ENCODE data around the gene ABI2. TPM values are rescaled to one million over a fixed set of nuclear protein-coding genes. Genes with fewer than 3 reads are reported as not detected.

Gene ABI2
- total RNA-seq, 1 donor from 2014 or later: 26.7 TPM

DNA sequence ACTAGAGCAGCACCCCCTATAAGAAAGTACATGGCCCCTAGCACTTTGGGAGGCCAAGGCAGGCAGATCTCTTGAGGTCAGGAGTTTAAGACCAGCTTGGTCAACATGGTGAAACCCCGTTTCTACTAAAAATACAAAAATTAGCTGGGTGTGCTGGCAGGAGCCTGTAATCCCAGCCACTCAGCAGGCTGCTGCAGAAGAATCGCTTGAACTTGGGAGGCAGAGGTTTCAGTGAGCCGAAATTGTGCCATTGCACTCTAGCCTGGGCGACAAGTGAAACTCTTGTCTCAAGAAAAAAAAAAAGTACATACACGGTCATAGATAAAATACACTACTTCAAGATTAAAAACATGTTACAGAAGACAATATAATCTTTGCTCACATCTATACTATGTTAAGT lies 143.1 kb downstream of the ABI2 start:
- DNase-seq (ENCODE audit: low read depth in 2 of 2): no peak

- DNase-seq (ENCODE audit: low read depth in 2 of 2): no peak
Observed at GRCh38 chr2:203476881-203477280, 148.7 kb downstream of the ABI2 start.

DNA sequence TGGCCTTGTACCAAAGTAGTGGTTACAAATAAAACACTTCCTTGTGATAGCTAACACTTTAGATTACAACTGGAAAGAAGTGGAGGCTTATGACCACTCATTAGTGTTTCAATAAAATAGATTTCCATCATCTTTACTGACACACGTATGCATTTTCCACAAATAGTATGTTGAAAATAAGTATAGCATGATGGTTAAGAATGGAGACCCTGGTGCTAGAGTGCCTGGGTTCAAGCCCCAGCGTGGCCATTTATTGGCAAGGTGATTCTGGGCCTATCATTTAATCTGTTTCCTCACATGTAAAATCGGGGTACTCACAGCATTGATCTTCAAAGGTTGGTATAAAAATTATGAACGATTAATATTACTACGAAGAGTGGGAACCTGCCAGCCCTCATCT lies 152.4 kb downstream of the ABI2 start:
- no peak for DNase-seq (ENCODE audit: low read depth in 2 of 2)

DNA sequence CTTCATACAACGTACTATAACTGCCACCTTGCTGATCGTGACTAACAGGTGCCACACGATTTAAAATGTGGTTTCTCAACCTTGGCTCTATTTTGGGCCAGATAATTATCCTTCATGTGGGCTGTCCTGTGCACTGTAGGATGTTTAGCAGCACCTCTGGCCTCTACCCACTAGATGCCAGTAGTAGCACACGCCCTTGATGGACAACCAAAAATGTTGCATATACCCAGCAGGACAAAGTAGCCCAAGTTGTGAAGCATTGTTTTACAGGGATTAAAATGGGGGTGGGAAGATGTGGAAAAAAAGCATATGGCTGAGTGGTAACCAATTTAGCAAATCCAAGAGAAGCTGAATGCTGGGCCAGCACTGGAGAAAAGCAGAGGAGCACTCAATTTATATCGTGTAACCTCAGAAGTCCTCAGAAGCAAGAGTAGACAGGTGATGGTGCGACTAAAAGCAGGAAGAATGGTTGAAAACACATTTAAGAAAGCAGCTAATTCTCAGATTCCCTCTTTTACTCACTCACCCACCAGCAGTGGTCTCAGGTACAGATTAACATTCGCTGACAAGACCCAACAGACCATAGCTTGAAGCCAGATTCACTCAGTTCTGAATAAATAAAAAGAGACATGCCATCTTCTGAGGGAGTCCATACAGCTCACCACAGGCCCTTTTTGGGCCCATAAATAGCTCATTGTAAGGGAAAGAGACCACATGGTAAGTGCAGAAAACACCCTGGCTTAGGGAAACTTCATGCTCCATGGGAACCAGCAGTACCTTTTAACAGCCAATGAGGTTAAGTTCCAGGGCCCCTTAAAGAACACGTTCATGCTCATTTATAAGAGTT lies 156.3 kb downstream of the ABI2 start:
- peak; percentile 47 to 48 for DNase-seq (ENCODE audit: low read depth in 2 of 2)

DNA sequence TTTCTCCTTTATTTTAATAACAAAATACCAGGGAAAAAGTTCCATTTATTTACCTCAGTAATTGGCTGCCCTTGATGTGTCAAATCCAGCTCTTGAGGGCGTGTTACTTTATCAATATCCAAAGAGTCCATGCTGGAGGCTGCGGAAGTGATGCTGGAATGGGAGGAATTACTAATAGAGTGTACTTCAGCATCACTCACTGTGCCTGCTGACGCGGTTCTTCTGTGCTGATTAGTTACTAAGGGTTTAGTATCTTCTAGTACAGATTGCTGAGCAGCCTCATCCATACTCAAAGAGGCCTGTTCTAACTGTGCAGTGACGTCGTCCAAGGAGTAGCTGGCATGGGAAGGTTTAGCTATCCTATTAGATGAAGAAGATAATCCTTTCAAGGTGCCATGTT lies 161.3 kb downstream of the ABI2 start:
- no peak for DNase-seq (ENCODE audit: low read depth in 2 of 2)

DNA sequence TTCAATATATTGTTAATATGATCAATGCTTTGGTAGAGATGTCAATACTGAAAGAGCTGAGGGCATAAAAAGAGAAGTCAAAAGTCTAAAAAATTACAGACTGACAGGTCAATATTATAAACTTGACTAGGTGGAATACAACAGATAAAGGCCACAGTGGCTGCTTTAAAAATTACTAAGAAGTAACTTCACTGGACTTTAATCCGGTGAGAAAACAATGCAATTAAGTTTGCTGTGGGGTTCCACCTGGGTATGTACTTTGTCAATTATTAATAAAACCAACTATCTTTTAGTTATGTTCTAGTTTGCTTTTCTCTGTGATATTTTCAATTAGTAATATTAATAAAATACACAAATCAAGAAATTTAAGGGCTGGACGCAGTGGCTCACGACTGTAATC lies 162.2 kb downstream of the ABI2 start:
- DNase-seq (ENCODE audit: low read depth in 2 of 2): no peak

DNA sequence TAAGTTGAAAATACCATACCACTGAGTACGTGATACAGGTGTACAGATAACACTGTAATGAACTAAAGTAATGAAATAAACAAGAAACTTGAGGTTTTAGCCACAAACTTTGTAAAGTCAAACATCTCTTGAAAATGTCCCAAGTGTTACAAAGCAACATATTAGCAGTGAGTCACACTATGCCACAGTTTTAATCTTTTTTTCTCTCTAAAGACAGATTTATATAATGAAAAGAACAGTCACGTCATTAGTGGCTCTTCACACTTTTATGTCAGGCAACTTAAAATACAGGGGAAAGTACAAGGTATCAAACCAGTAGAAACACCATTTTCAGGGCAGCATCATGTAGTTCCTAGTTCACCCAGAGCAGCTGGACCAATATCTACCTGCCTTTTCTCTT lies 164.8 kb downstream of the ABI2 start:
- no peak for DNase-seq (ENCODE audit: low read depth in 2 of 2)

Other genes with a start within 250 kb of the ABI2 start
- 26.9 and 31.3 TPM in 2 replicates for gene CYP20A1, start 89.4 kb upstream of the ABI2 start, total RNA-seq
- gene RAPH1, start 206.9 kb downstream of the ABI2 start, total RNA-seq: 26.0 and 35.3 TPM in 2 replicates